OCI-LY1 (cell line): ENCODE results near the gene LECT2.

Experiments used
- H2AFZ ChIP-seq: fragments of 200-600 bp; sonication (generic), shearing (Covaris generic); 2 replicates; pipeline ENCODE4 v1.6.0; 2014; ENCODE audit warnings: antibody characterized with exemption, mild to moderate bottlenecking, low read length
- H3F3A ChIP-seq: fragments of 200-600 bp; sonication (generic), shearing (Covaris generic); 2 replicates; pipeline ENCODE4 v1.6.0; 2014; ENCODE audit warnings: mild to moderate bottlenecking, antibody characterized with exemption, low read length, moderate library complexity; ENCODE audit not compliant: insufficient read depth
- H3K27ac ChIP-seq: fragments of 200-600 bp; sonication (generic); 2 replicates; pipeline ENCODE4 v1.5.1; 2014; ENCODE audit warnings: low read length, mixed run types, mild to moderate bottlenecking, low read depth; ENCODE audit not compliant: poor library complexity, severe bottlenecking
- H3K27me3 ChIP-seq: fragments of 200-600 bp; sonication (generic); 2 replicates; pipeline ENCODE4 v1.6.0; 2014; ENCODE audit warnings: antibody characterized with exemption, mild to moderate bottlenecking, low read length, moderate library complexity; ENCODE audit not compliant: insufficient read depth
- H3K36me3 ChIP-seq: fragments of 200-600 bp; sonication (generic); 2 replicates; pipeline ENCODE4 v1.6.1; 2014; ENCODE audit warnings: mild to moderate bottlenecking, antibody characterized with exemption, low read length, moderate library complexity, mixed read lengths; ENCODE audit not compliant: insufficient read depth
- H3K4me1 ChIP-seq: fragments of 200-600 bp; sonication (generic); 2 replicates; pipeline ENCODE4 v1.5.1; 2014; ENCODE audit warnings: mild to moderate bottlenecking, low read length, moderate library complexity; ENCODE audit not compliant: insufficient read depth, severe bottlenecking
- H3K4me2 ChIP-seq: fragments of 200-600 bp; sonication (generic), shearing (Covaris generic); 2 replicates; pipeline ENCODE4 v1.6.1; 2014; ENCODE audit warnings: low read length
- H3K4me3 ChIP-seq: fragments of 200-600 bp; sonication (generic); 2 replicates; pipeline ENCODE4 v1.5.1; 2014; ENCODE audit warnings: low read length, low read depth, mild to moderate bottlenecking, mixed read lengths; ENCODE audit not compliant: poor library complexity, severe bottlenecking
- H3K79me2 ChIP-seq: fragments of 200-600 bp; shearing (Covaris generic); 2 replicates; pipeline ENCODE4 v1.6.1; 2016; ENCODE audit warnings: mixed run types, low read length, mixed read lengths; ENCODE audit not compliant: insufficient read depth
- H3K9ac ChIP-seq: fragments of 200-600 bp; sonication (generic), shearing (Covaris generic); 2 replicates; pipeline ENCODE4 v1.6.1; 2014; ENCODE audit warnings: mild to moderate bottlenecking, low read length, mixed read lengths
- H3K9me2 ChIP-seq: fragments of 200-600 bp; sonication (generic), shearing (Covaris generic); 2 replicates; pipeline ENCODE4 v1.6.1; 2014; ENCODE audit warnings: low read depth, mild to moderate bottlenecking, low read length, mixed read lengths
- H3K9me3 ChIP-seq: fragments of 200-600 bp; shearing (Covaris generic); 2 replicates; pipeline ENCODE4 v1.6.1; 2014; ENCODE audit warnings: low read length, mixed read lengths
- H4K20me1 ChIP-seq: fragments of 200-600 bp; sonication (generic), shearing (Covaris generic); 2 replicates; pipeline ENCODE4 v1.6.0; 2016; ENCODE audit warnings: mild to moderate bottlenecking, low read length; ENCODE audit not compliant: insufficient read depth
- CTCF ChIP-seq: fragments of 200-600 bp; sonication (generic), shearing (Covaris generic); IDR thresholded peaks from 2 replicates; pipeline ENCODE4 v1.5.1; 2017; ENCODE audit warnings: mild to moderate bottlenecking, antibody characterized with exemption, low read length, moderate library complexity, mixed read lengths
- EZH2 ChIP-seq: fragments of 200-600 bp; sonication (generic), shearing (Covaris generic); IDR thresholded peaks from 2 replicates; pipeline ENCODE4 v1.8.0; 2017; ENCODE audit warnings: borderline replicate concordance, mixed run types, mild to moderate bottlenecking, antibody characterized with exemption, low read length, moderate library complexity, mixed read lengths

Gene LECT2

GRCh38 chr5:135966790-135967189 lies 12.0 kb upstream of the LECT2 start:
- no peak overlapping the region for H3K9ac ChIP-seq
- H3K79me2 ChIP-seq, result no peaks in the 10 kb centered on the region
- no peaks in the 10 kb centered on the region for H3K27me3 ChIP-seq
- H3K9me2 ChIP-seq, result no peaks in the 10 kb centered on the region
- no peak overlapping the region for H2AFZ ChIP-seq
- no peaks in the 10 kb centered on the region for H3F3A ChIP-seq
- no peak for TF ChIP-seq EZH2
- TF ChIP-seq CTCF, result no peak
- no peaks in the 10 kb centered on the region for H3K4me1 ChIP-seq
- H3K4me2 ChIP-seq, result no peak overlapping the region
- H3K9me3 ChIP-seq, result no peaks in the 10 kb centered on the region
- no peaks in the 10 kb centered on the region for H3K36me3 ChIP-seq
- no peaks in the 10 kb centered on the region for H4K20me1 ChIP-seq
- H3K27ac ChIP-seq, result no peak overlapping the region
- no peak overlapping the region for H3K4me3 ChIP-seq

- Histone ChIP-seq H3K9me2 (no peaks in the 10 kb centered on the region), H3K27ac (no peak overlapping the region), H3K4me3 (no peak overlapping the region), H3F3A (no peaks in the 10 kb centered on the region), H3K27me3 (no peaks in the 10 kb centered on the region), H3K4me1 (no peaks in the 10 kb centered on the region), H3K79me2 (no peaks in the 10 kb centered on the region), H3K4me2 (no peak overlapping the region), H4K20me1 (no peaks in the 10 kb centered on the region), H3K9ac (no peak overlapping the region), H3K36me3 (no peaks in the 10 kb centered on the region), H3K9me3 (no peaks in the 10 kb centered on the region), H2AFZ (no peak overlapping the region)
- TF ChIP-seq EZH2 (no peak), CTCF (no peak)
Measured at GRCh38 chr5:135966165-135966564, 11.4 kb upstream of the LECT2 start.

- no peaks in the 10 kb centered on the region for H3K27me3 ChIP-seq
- H3K9ac ChIP-seq, result no peak overlapping the region
- H2AFZ ChIP-seq, result no peak overlapping the region
- H4K20me1 ChIP-seq, result no peaks in the 10 kb centered on the region
- H3K36me3 ChIP-seq, result no peaks in the 10 kb centered on the region
- TF ChIP-seq EZH2, result no peak
- no peak for TF ChIP-seq CTCF
- H3K27ac ChIP-seq, result no peak overlapping the region
- H3K4me1 ChIP-seq, result no peaks in the 10 kb centered on the region
- H3K4me2 ChIP-seq, result no peak overlapping the region
- H3K9me2 ChIP-seq, result no peaks in the 10 kb centered on the region
- H3K79me2 ChIP-seq, result no peaks in the 10 kb centered on the region
- H3K9me3 ChIP-seq, result no peaks in the 10 kb centered on the region
- H3F3A ChIP-seq, result no peaks in the 10 kb centered on the region
- H3K4me3 ChIP-seq, result no peak overlapping the region
Measured at GRCh38 chr5:135965504-135965903, 10.7 kb upstream of the LECT2 start.
